Measurements from ENCODE around the gene LPIN2. TPM values are rescaled to one million over a fixed set of nuclear protein-coding genes. Genes with fewer than 3 reads are reported as not detected.

LPIN2 gene
- total and polyA plus RNA-seq, 2 of the 13 experiments (the other 11 are each of a cell fraction or from before 2014, with no cell fraction given): 46.0 to 119 TPM

- TF ChIP-seq KLF15 (CRISPR knock-in tag; IDR thresholded peaks at IDR 0.05; ENCODE audit: borderline replicate concordance) (no peak), U2AF2 (IDR thresholded peaks at IDR 0.05; ENCODE audit: low read depth, low read length) (no peak), EP300 (IDR thresholded peaks at IDR 0.05; ENCODE audit: low read depth in 2 of 2, low read length in 2 of 2) (peak in 1 of 2 experiments; percentile 72; a peak in 1 of 4 replicates), EP300 (CRISPR knock-in tag; IDR thresholded peaks at IDR 0.05; ENCODE audit: borderline replicate concordance) (peak; percentile 54; the same call in 1 of the 2 replicates), MED1 (CRISPR knock-in tag; IDR thresholded peaks at IDR 0.05) (peak; percentile 78), ZKSCAN5 (CRISPR knock-in tag; IDR thresholded peaks at IDR 0.05) (no peak), KDM6A (CRISPR knock-in tag; IDR thresholded peaks at IDR 0.05; ENCODE audit: low read depth) (no peak), HNF4A (CRISPR knock-in tag; IDR thresholded peaks at IDR 0.05) (no peak), ZFP90 (CRISPR knock-in tag; IDR thresholded peaks at IDR 0.05; ENCODE audit: borderline replicate concordance) (no peak), ZNF563 (CRISPR knock-in tag; IDR thresholded peaks at IDR 0.05) (no peak), SP1 (IDR thresholded peaks at IDR 0.05) (no peak), SP1 (CRISPR knock-in tag; IDR thresholded peaks at IDR 0.05) (no peak), NCOA2 (CRISPR knock-in tag; IDR thresholded peaks at IDR 0.05) (peak; percentile 33; the same call in 1 of the 2 replicates), NFIC (IDR thresholded peaks at IDR 0.05; ENCODE audit: low read length) (peak; percentile 55; the same call in 1 of the 2 replicates), ZBTB25 (CRISPR knock-in tag; IDR thresholded peaks at IDR 0.05) (no peak), THAP8 (CRISPR knock-in tag; IDR thresholded peaks at IDR 0.05; ENCODE audit: borderline replicate concordance) (no peak), ZNF800 (CRISPR knock-in tag; IDR thresholded peaks at IDR 0.05) (no peak), ATF3 (CRISPR knock-in tag; IDR thresholded peaks at IDR 0.05) (peak; percentile 55; the same call in 1 of the 2 replicates), ZBTB3 (CRISPR knock-in tag; IDR thresholded peaks at IDR 0.05; ENCODE audit: borderline replicate concordance, low read depth) (no peak), ZNF281 (CRISPR knock-in tag; IDR thresholded peaks at IDR 0.05; ENCODE audit: borderline replicate concordance) (no peak), POLR2AphosphoS2 (IDR thresholded peaks at IDR 0.05; ENCODE audit: low read depth, low read length) (no peak), RELA (CRISPR knock-in tag; IDR thresholded peaks at IDR 0.05) (no peak), AGO1 (IDR thresholded peaks at IDR 0.05; ENCODE audit: low read depth, low read length, poor library complexity, severe bottlenecking) (no peak), NBN (conservative IDR thresholded peaks at IDR 0.05) (no peak), ZBTB7A (CRISPR knock-in tag; IDR thresholded peaks at IDR 0.05) (no peak), ZNF549 (CRISPR knock-in tag; IDR thresholded peaks at IDR 0.05) (no peak), ZNF557 (CRISPR knock-in tag; IDR thresholded peaks at IDR 0.05) (no peak)
These were observed 2.3 kb upstream of the LPIN2 start (continued) for GRCh38 chr18:3015204-3015592.

Measured in HepG2 (cell line).